ENCODE data around the gene TMEM232.
A peak's percentile ranks its signal among the peaks of the same experiment; 100 is the strongest.

TMEM232 gene

GRCh38 chr5:110371011-110371724 is 355.3 kb downstream of the TMEM232 start:
- Histone ChIP-seq H3K36me3 (ENCODE audit: insufficient read depth, low read length) (peaks cover 4% of the 10 kb centered on the region; the same call in 1 of the 2 replicates), H3K9me2 (ENCODE audit: low read depth, low read length) (no peaks in the 10 kb centered on the region), H3K4me2 (ENCODE audit: low read length) (peak overlapping the region; percentile 43), H3K4me3 (ENCODE audit: low read depth, low read length, poor library complexity, severe bottlenecking) (no peak overlapping the region), H2AFZ (ENCODE audit: low read length) (no peak overlapping the region), H3K27me3 (ENCODE audit: insufficient read depth, low read length) (no peaks in the 10 kb centered on the region), H3K9me3 (ENCODE audit: low read length) (peaks cover 5% of the 10 kb centered on the region; the same call in 1 of the 2 replicates), H3K27ac (ENCODE audit: low read depth, low read length, poor library complexity, severe bottlenecking) (peak overlapping the region; percentile 82), H3K9ac (ENCODE audit: low read length) (no peak overlapping the region), H3K4me1 (ENCODE audit: insufficient read depth, low read length, severe bottlenecking) (peaks cover 31% of the 10 kb centered on the region), H4K20me1 (ENCODE audit: insufficient read depth, low read length) (no peaks in the 10 kb centered on the region), H3K79me2 (ENCODE audit: insufficient read depth, low read length) (no peaks in the 10 kb centered on the region), H3F3A (ENCODE audit: insufficient read depth, low read length) (no peaks in the 10 kb centered on the region)
- TF ChIP-seq EZH2 (IDR thresholded peaks at IDR 0.05; ENCODE audit: borderline replicate concordance, low read length) (no peak), CTCF (IDR thresholded peaks at IDR 0.05; ENCODE audit: low read length) (no peak)

Measured in OCI-LY1 (cell line).